ENCODE measurements around the gene NFATC3. TPM values are rescaled to one million over a fixed set of nuclear protein-coding genes. Genes with fewer than 3 reads are reported as not detected.
A peak's percentile ranks its signal among the peaks of the same experiment; 100 is the strongest.

NFATC3 gene
- total RNA-seq, 1 donor from 2014 or later = 152 TPM

DNA sequence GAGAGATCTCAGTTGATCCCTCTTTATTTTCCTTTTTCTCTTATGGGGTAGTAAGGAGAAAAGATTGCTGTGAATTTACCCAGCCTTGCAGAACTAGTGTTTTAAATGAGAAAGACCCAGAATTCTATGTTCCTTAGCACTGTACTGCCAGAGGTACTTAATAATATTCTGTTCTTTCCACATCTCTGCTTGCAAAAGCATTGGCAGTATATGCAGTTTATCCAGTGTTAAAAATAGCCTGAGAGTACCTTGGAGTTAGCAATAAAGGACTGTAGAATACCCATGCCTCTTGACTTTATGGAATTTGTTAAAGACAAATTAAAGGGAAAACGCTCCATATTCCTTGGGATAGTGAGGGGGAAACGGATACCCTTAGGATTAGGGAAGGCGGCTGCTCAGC, 191.1 kb downstream of the NFATC3 start:
- no peak for DNase-seq (ENCODE audit: low spot score)
- intact Hi-C loops (cut with micrococcal nuclease) = no loop called here
- H3K4me3 Mint-ChIP-seq = peak overlapping the region; percentile 65
- no peaks in the 10 kb centered on the region for H3K27me3 Mint-ChIP-seq (ENCODE audit: insufficient read depth)
- no peaks in the 10 kb centered on the region for H3K9me3 Mint-ChIP-seq
- peak overlapping the region; percentile 90 for H3K27ac Mint-ChIP-seq
- peaks cover 53% of the 10 kb centered on the region for H3K36me3 Mint-ChIP-seq (ENCODE audit: low read depth)
- peaks cover 63% of the 10 kb centered on the region for H3K4me1 Mint-ChIP-seq (ENCODE audit: low read depth)

Other genes with a start within 250 kb of the NFATC3 start
- gene THAP11, start 243.1 kb upstream of the NFATC3 start, total RNA-seq = 43.0 and 49.5 TPM in 2 replicates
- 183 and 186 TPM in 2 replicates for gene NUTF2, start 238.4 kb upstream of the NFATC3 start, total RNA-seq
- 41.6 and 45.0 TPM in 2 replicates for gene CENPT, start 237.7 kb upstream of the NFATC3 start, total RNA-seq
- gene EDC4, start 212.3 kb upstream of the NFATC3 start, total RNA-seq = 115 and 128 TPM in 2 replicates
- gene NRN1L, start 200.5 kb upstream of the NFATC3 start, total RNA-seq = 0.65 and 0.76 TPM in 2 replicates
- 17.8 TPM in 2 replicates for gene PSKH1, start 192.1 kb upstream of the NFATC3 start, total RNA-seq
- gene CTRL, start 153.5 kb upstream of the NFATC3 start, total RNA-seq = 5.5 and 6.9 TPM in 2 replicates
- 213 and 218 TPM in 2 replicates for gene PSMB10, start 148.5 kb upstream of the NFATC3 start, total RNA-seq
- gene LCAT, start 141.2 kb upstream of the NFATC3 start, total RNA-seq = 12.7 and 20.3 TPM in 2 replicates
- 40.0 and 43.1 TPM in 2 replicates for gene SLC12A4, start 116.7 kb upstream of the NFATC3 start, total RNA-seq
- not detected in 2 replicates for gene DPEP3, start 104.9 kb upstream of the NFATC3 start, total RNA-seq
- gene DPEP2, start 85.9 kb upstream of the NFATC3 start, total RNA-seq = 2.4 and 2.6 TPM in 2 replicates
- gene DPEP2NB, start 69.5 kb upstream of the NFATC3 start, total RNA-seq = not detected in 2 replicates
- gene DDX28, start 62.1 kb upstream of the NFATC3 start, total RNA-seq = 28.2 and 28.4 TPM in 2 replicates
- 34.7 and 37.2 TPM in 2 replicates for gene DUS2, start 62.1 kb upstream of the NFATC3 start, total RNA-seq
- 0.10 and 0.12 TPM in 2 replicates for gene ESRP2, start 150.8 kb downstream of the NFATC3 start, total RNA-seq
- gene PLA2G15, start 160.0 kb downstream of the NFATC3 start, total RNA-seq = 8.6 and 8.8 TPM in 2 replicates
- 139 and 143 TPM in 2 replicates for gene SLC7A6, start 179.2 kb downstream of the NFATC3 start, total RNA-seq
- gene SLC7A6OS, start 225.6 kb downstream of the NFATC3 start, total RNA-seq = 26.5 and 27.6 TPM in 2 replicates
- gene PRMT7, start 225.6 kb downstream of the NFATC3 start, total RNA-seq = 80.6 and 85.2 TPM in 2 replicates